OCI-M2 (cell line): Measurements from ENCODE around the gene ZNRD2.

Source experiments
- DNase-seq: peaks from one replicate; lab custom pipeline; 2025; ENCODE audit not compliant: unreplicated experiment; lab: John Stamatoyannopoulos, UW

The ZNRD2 gene

DNA sequence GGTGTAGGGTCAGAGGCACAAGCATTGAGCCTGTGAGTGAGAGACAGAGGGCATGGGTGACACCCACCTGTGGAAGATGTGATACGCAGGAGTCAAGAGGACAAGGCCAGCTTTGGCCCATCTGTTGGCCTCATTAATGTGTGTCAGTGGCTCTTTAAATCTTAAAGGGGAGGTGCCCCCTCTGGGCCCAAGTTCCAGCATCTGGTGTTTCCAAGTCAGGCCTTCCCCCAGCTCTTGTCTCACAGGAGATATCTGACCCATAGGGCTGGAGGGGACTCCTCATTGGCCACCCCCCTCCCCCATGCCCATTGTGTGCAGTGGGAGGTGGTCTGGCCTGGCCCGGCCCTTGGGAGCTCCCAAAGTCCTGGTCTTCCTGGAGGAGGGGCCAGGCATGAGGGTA lies 16.4 kb downstream of the ZNRD2 start:
- DNase-seq = no peak

DNA sequence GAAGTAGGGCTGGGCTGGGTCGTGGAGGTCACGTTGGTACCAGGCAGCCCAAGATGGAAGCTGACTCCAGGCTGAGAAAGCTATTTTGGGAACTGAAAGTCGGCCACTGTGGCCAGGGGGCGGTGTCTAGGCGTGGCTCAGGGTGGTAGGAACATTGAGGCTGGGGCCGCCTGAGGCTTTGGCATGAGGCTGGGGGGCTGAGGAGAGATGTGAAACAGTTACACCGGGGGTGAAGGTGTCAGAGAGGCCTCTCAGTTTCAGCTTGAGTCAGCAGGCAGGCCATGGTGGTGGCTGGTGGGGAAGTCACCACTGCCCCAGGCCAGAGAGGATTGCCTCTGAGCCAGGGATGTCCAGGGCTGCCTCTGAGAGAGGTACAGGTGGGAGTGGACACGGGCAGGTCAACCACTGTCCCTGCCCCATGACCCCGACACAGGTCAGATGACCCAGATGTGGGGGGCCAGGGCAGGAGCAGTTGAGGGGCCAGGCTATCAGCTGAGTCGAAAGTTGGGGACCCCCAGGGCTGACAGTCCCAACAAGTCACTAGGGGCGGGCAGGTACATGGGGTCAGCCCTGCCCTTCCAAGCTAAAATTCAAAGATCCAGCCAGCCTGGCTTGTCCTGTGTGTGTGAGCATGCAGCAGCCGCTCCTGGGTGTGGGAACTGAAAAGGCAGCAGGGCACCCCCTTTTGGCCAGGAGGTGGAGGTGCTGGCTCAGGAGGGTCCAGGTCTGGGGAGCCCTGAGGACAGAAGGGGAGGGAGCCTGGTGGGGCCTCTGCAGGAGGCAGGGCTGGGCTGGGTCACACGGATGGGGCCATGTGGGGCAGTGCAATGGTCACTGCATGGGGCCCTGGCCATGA lies 18.1 kb downstream of the ZNRD2 start:
- no peak for DNase-seq

DNA sequence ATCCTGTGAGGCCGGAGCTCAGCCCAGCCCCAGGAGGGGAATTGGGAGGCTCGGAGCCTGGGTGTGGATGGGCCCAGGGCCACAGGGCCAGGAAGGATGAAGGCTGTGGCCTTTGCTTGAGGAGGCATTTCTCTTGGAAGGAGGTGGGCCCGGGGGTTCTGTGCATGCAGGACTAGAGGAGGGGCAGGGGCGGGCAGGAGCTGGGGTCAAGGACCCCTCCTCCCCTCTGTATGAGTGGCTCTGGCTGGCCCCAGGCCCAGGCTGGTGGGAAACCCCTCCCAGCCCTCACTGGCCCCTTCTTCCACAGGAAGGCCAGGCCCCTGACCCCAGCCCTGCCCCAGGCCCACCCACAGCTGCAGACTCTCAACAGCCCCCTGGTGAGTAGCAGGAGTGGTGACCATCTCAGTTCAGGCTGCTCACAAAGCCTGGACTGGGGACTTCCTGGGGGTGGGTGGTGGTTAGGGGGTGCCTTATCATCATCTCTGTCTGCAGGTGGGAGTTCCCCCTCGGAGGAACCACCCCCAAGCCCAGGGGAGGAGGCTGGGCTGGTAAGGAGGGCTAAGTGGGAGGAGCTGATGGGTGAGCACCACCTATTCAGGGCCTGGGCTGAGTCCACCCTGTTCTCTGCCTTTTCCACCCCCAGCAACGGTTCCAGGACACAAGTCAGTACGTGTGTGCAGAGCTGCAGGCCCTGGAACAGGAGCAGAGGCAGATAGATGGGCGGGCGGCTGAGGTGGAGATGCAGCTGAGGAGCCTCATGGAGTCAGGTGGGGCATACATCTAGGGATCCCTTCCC lies 19.4 kb downstream of the ZNRD2 start:
- DNase-seq = no peak

DNA sequence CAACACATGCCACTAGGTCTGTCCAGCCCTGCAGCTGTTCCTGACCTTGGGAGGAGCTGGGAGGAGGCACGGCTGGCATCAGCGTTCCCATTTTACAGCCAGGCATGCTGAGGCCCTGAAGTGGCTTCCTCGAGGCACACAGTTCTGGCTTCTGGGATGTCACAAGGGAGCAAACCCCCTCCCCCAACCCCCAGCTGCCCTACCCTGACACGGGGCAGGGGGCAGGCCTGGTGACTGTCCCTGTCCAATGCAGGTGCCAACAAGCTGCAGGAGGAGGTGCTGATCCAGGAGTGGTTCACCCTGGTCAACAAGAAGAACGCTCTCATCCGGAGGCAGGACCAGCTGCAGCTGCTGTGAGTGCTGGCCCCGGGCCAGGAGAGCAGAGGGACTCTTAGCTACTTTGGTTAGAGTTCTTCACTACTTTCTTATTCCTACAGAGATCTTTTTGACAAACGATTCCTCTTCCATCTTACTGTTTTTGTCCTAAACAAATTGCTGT lies 20.0 kb downstream of the ZNRD2 start:
- no peak for DNase-seq

DNA sequence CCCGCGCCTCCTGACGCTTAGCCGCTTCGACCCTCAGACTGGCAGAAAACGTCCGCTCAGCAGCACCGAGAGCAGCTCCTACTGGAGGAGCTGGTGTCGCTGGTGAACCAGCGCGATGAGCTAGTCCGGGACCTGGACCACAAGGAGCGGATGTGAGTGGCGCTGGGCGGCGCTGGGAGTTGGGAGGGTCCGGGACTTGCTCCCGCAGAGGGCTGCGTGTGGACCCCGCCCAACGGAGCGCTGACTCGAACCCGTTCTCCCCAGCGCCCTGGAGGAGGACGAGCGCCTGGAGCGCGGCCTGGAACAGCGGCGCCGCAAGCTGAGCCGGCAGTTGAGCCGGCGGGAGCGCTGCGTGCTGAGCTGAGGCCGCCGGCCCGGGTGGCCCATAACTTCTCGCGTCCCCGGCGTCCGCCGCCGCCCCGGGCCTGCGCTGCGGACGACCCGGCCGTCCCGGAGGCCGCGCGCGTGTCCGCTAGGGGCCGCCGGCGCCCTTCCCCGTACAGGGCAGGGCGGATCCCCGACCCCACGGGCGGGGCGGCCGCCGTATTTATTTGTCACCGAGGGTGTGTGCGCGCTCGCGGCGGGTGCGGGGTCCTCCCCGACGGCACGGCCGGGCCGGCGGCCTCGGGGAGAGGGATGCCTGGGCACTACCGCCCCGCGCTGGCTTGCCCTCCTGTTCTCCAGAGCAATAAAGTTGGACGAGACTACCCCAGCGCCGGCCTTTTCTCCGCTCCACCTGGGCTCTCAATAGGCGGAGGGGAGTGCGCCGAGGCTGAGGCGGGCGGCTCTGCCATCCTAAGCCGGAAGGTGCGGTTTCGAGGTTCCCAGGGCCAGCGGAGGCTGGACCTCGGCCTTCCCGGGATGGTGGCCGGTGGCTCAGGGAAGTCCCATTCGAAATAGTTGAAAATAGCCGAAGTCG lies 21.9 kb downstream of the ZNRD2 start:
- no peak for DNase-seq

DNA sequence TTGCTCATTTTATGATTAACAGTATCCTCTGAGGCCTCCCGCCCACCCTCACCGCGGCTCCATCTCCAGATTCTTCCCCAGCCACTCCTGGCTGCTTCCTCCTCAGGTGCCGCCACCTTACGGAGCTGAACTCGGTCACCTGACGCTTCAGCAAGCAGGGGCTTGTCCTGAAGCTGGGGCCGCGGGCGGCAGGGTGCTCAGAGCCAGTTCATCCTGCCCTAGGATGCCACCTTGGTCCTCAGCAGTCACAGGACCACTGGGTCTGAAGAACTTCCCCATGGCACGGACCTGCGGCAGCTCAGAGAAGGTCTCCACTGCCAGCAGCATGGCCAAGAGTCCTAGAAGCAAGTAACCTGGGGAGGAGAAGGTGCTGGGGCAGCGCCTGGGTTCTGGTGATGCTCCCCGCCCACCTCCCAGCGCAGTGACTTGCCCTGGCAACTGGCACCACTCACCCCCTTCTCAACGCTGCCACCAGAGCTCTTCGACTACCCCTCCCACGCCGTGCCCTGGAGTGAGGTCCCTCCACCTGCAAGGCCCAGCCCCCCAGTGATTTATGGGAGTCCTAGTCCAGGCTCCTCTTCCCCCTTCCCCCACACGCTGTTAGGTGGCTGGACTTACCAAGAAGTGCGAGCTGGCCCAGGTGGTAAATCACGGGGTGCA lies 22.7 kb downstream of the ZNRD2 start:
- no peak for DNase-seq

DNA sequence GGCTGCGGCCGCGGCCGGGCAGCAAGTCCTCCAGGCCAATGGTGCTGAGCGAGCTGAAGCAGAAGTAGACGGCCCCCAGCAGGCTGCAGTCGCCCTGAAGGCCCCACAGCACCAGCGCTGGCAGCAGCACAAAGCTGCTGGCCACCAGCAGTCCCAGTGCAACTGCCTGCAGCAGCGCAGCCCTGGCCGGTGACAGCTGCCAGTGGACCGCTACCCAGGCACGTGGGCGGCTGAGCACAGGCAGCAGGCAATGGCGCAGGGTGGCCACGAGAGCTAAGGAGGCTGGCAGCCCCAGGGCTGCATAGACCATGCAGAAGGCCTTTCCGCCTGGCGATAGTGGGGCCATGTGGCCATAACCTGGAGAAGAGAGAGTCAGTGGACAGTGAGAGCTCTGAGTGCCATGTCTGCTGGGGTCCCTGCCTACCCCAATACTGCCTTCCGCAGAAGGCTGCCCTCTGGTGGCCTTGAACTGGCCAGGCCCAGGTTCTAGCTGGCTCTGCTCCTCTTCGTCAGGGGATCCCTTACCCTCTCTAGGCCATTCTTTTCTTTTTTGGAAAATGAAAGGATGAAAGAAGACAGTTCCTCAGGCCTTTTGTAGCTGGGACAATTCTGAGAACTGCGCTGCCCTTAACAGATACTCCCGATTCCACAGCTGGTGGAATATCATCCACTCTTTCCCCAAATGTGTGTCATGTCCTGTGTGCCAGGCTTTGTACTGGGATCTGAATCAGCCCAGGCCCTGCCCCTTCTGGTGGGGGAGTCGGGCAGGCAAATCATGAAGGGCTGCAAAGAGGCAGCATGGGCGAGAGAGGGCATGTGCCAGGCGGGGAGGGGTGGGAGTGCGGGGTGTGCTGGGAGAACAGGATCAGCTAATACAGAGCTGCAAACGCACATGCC lies 23.5 kb downstream of the ZNRD2 start:
- no peak for DNase-seq

DNA sequence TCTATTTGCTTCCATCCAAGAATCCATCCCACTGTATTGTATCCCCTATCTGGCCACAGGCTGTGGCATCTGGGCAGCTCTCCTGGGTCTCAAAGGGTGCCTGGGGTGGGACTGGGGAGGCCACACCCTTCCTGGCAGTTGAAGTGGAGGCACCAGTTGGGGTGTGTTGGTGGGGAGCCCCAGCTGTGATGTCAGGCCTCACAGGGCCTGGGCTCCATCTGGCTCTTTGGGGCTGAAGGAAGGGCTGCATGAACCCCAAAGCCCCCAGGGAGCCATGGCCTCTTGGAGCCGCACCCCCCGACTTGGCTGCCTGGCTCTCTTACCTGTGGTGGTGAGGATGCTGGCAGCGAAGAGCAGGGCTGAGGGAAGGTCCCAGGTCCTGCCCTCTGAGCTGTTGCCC lies 24.9 kb downstream of the ZNRD2 start:
- DNase-seq = no peak

DNA sequence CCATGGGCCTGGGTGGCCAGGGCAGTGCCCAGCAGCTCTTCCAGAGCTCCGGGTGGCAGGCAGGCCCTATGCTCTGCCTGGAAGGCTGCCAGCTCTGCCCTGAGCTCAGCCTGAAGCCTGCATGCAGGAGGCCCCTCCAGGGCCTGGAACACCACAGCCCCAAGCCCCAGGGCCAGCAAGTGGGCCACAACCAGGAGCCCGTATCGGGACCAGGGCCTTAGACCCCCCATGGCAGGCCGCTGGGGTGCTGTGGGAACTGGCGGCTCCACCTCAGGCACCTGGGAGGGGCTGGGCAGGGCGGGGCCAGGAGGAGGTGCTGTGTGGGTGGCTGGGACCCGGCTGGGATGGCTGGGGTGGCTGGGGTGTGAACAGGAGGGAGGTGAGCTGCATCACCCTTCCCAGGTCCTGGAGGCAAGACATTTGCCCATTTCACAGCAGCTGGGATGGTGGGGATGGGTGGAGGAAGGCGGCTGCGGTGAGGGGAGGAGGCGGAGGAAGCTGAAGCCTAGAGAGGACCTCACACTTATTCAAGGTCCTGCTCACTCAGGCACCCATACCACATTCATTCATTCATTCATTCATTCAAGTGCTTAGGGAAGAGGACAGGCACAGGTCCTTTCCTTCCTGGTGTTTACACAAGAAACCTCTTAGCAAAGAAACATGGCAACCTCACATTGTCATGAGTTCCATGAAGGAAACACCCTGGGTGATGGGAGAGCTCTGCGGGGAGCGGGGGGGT lies 25.4 kb downstream of the ZNRD2 start, which contains the start of gene KCNK7:
KCNK7 (minus strand) TSS at position 258 of the 739 bp plus-strand sequence; CDS start at position 230, 28 bp downstream.
- DNase-seq = no peak

DNA sequence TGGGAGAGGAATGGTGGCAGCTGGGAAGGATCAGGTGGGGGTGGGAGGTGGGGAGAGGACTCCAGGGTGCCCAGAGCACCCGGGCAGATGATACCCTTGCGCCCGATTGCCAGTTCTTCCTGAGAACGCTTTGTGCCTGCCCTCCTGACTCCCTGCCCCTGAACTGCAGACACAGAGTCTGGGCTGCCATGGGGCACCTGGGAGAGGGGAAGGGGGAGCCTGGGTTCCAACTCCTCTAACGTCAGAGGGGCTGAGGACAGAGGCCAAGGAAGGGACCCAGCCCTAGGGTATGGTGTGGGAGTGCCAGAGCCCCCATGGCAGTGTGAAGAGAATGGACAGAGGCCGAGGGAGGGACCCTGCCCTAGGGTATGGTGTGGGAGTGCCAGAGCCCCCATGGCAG lies 26.2 kb downstream of the ZNRD2 start:
- DNase-seq = no peak

DNA sequence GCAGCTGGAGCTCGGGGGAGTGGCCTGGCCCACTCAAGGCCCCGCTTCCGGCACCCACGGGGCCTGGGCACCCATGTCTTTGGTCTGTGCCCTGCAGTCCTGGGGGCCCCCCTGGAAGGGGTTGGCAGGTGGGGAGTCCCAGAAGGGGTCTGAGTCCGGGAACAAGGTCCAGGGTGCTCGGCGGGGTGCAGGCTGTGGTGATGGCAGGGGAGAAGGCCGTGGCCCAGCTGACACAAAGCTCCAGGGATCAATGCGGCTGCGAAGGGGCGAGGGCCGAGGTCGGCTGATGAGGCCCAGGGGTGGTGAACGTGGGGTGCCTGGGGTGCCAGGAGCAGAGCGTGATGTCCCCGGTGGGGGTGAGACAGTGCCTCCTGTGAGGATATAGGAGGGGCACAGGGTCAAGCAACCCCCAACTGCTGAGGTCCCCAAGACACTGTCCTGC lies 28.0 kb downstream of the ZNRD2 start:
- DNase-seq = no peak

DNA sequence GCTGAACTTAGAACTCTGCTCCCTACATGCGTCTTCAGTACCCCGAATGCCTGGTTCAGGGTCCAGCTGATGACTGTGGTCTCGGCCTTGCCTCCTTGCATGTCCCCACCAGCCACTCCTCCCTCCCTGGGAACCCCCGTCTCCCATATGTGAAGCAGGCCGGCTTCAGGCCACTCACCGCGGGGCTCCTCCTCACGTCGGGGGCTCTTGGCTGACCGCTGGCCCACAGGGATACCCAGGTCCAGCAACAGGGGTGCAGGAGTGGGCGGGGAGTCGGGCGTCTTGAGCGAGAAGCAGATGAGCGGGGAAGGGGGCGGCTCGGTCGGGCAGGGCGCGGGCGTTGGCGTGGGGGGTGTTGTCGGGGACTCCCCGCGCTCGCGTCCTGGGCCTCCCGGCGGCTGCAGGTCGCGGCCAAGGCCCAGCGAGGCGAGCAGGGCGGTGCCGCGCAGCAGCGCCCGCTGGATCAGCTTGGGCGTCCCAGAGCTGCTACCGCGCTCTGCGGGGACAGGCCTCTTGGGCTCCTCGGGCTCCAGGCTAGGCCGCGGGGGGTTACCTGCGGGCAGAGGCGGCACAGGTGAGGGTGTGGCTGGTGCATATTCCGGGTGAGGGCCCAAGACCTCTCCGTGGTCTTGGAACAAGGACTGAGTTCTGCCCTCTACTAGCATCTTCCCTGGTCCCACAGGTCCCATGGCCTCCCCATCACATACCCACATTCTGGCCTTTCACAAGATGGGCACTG lies 29.1 kb downstream of the ZNRD2 start:
- DNase-seq = no peak

DNA sequence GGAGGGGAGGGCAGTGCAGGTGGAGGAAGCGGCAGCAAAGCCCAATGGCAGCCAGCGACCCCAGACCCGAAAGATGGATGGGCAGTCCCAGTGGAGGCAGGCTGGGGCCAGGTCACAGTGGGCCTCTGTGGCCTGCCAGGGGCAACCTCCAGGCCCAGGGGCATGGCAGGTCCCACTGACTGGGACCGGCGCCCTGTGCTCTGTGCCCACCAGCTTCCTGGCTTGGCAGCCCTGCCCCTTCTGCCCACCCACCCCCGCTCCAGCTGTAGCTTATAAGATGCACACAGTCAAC lies 29.6 kb downstream of the ZNRD2 start:
- DNase-seq = no peak

DNA sequence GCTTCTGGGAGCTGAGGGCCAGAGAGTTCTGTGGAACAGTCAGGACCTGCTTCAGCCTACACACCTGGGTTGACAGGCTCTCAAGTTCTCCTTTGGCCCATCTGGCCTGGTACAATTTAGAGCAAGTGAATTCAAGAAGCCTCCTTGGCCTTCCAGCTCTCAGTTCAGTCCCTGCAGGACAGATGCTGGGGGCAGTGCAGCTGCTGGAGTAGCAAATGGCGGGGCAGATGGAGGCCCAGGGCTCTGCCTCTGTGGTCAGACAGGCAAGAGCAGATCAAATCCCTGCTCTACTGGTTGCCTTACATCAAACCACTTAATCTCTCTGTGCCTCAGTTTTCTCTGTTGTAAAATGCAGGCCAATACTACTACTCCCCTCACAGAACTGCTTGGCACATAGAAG lies 34.0 kb downstream of the ZNRD2 start:
- no peak for DNase-seq

DNA sequence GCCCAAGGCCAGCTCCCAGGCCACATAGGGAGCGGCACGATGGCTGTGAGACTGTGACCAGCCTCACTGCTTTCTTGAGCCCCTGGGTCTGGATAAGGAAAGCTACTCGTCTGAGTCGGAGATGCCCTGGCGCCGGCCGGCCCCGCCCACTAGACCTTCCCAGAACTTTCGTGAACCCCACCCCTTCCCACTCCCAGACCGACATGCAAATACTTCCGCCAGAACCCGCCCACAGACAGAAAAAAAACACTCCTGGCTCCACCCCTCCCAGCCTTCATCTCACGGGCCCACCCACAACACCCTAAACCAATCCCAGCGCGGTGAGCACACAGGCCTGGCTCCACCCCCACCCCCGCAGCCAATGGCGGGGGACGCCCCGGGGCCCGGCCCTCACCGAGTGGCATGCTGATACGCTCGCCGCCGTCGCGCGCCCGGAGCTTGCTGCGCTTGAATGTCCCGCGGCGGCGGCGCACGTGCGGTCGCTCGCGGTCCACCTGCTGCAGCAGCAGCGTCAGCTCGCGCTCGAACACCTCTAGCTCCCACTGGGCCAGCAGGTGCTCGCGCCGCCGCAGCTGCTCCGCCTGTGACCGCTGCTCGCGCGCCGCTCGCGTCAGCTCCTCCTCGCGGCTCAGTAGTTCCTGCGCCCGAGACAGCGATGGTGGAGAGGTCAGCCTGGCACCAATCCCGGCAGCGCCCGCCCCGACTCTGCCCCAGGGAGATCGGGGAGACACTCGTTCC lies 36.8 kb downstream of the ZNRD2 start:
- DNase-seq = no peak

DNA sequence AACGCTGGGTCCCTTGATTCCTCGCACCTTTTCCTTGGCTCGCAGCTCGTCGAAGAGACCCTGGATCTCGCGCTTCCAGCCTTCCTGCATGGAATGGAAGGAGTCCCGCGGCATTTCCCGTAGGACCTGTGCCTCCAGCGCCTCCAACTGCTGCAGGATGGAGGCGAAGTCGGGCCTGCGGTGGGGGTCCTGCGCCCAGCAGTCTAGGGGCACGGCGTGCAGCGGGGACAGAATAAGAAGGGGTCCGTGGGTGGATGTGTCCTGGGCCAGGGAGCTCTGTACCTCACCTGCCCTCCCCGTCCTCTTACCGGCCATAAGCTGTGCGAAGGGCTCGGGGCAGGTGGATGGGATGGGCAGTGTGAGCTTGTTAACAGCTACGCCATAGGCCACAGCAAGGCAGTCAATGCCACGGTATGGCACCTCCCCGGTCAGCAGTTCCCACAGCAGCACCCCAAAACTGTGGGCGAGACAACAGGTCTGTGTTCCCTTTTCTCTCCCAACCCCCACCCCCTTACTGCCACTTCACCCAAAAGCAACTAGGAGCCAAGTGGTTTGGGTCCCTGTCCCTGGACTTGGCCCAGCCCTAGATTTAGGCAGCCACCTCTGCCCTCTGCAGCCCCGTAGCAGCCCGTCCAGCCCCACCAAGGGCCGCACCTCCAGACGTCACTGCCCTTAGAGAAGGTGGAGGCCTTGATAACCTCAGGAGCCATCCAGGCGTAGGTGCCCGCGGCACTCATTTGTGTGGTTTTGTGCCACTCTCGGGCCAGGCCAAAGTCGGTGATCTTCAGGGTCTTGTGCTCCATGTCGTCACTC lies 37.5 kb downstream of the ZNRD2 start:
- DNase-seq = no peak

DNA sequence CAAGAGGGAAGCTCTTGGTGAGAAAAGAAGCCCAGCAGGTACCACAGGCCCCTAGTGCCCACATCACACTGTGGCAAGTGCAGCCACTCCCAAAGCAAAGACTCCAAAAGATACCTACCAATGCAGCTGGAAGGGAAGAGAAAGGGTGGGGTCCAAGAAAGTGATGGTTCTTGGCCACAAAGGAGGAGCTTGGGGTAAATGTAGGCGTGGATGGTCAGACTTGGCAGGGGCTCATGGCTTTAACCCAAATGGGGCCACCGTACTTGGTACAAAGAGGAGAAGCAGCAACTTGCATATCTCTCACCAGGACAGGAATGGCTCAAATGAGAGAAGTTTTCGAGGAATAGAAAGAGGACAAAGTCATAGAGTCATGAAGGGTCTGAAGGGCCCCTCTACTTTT lies 39.0 kb downstream of the ZNRD2 start:
- no peak for DNase-seq
